ENCODE data around the gene TMEM132E. TPM values are rescaled to one million over a fixed set of nuclear protein-coding genes. Genes with fewer than 3 reads are reported as not detected.

The TMEM132E gene
- total and polyA plus RNA-seq, 2 of the 8 experiments (the other 6 are each of a cell fraction or from before 2014, with no cell fraction given) = 0.45 to 0.60 TPM

GRCh38 chr17:34637041-34637547, 57.7 kb downstream of the TMEM132E start (continued):
- TF ChIP-seq CHD7 (IDR thresholded peaks at IDR 0.05; ENCODE audit: insufficient replicate concordance, low read length) (no peak), HDAC2 (IDR thresholded peaks at IDR 0.05; ENCODE audit: borderline replicate concordance in 1 of 2, low read depth in 2 of 2, low read length in 2 of 2) (no peak), CHD1 (IDR thresholded peaks at IDR 0.05; ENCODE audit: low read depth, low read length) (no peak), SRF (IDR thresholded peaks at IDR 0.05; ENCODE audit: low read depth, low read length) (no peak), GTF2F1 (IDR thresholded peaks at IDR 0.05; ENCODE audit: borderline replicate concordance, low read depth, low read length) (no peak), CTBP2 (IDR thresholded peaks at IDR 0.05; ENCODE audit: borderline replicate concordance, insufficient read depth, insufficient read length, low read length) (no peak), ATF3 (IDR thresholded peaks at IDR 0.05; ENCODE audit: insufficient read depth, low read depth, low read length) (no peak)

Data from H1 (cell line).